SHP77 (cell line): Measurements from ENCODE around the gene TRIP12.
"Not testable (repeated sequence)": the region's sequence is repeated elsewhere in the genome, so short reads cannot be mapped to it uniquely, and the experiment has no call there.

Experiments
- DNase-seq, 2 experiments: peaks; one replicate each; lab custom pipeline; 2025; lab: John Stamatoyannopoulos, UW

The TRIP12 gene

DNA sequence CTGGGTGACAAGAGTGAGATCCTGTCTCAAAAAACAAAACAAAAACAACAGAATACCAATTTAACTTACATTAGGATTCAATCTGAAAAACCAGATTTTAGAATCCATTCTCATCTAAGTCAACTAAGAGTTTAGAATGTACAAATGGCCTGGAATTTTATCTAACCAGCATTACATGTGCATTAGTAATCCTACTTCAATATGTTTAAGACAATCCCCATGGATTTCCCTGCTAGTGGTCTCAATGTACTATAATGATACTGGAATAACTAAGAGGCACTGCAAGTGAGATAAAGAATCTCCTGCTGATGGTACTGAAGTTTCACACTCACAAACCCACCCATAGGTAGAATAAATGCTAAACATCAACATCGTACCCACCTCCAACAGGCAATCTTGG lies 153.6 kb downstream of the TRIP12 start:
- no peak for DNase-seq

DNA sequence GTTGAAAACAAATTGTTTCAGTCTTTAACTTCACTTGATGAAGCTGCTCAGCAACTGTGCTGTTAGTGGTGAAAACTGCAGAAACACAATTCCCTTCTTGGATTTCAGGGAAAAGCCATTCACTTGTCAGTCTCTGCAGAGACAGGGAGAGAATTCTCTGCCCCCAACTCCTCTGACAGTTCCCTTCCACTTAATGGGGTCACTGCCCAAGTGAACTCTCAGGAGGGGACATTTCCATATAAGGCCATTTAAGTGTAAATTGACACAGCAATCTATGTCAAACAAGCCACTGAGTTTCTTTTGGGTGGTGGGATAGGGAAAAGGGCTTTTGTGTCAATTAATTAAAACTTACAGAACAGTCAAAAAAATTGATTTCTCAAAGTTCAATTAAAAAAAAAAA lies 156.1 kb downstream of the TRIP12 start:
- no peak for DNase-seq

DNA sequence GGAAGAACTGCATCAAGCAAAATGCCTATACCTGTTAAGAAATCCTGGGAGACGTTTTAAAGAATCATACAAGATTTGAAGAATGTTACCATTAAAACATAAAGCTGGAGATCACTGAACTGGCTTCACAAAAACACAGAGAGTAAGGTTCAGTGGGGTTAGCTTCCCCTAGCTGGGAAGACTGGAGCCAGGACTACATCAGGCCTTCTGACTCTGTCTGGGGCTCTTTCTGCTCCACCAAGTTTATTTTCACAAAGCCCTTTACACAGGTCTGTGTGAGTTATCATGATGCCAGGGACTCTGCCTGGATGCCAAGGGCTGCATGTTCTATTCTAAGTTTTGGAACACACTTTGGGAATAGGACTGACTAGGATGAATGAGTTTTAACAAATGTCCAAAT lies 160.1 kb downstream of the TRIP12 start:
- no peak for DNase-seq

- not testable (repeated sequence) for DNase-seq
Measured at GRCh38 chr2:229757462-229757861, 164.3 kb downstream of the TRIP12 start.

GRCh38 chr2:229752970-229753729 lies 168.7 kb downstream of the TRIP12 start:
- peak; percentile 42 to 60 for DNase-seq

GRCh38 chr2:229749779-229750178 lies 172.0 kb downstream of the TRIP12 start:
- DNase-seq, result no peak

DNA sequence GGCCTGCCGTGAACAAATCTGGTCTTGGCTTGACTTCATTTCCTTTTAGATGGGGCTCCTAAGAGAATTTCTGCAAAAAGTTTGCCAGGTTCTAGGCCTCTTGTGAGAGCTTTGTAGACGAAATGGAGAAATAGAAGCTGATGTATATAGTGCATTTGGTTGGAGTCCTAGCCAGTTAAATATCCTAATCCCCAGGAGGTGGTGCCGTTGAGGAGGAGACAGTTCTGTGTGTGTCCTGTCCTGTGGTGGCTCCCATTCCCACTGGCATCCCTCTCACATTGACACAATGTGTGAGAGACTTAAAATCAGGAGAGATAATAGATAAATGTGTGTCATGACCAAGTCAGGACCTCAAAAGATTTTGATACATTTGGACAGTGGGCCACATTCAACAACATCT lies 172.9 kb downstream of the TRIP12 start:
- no peak for DNase-seq

GRCh38 chr2:229742691-229743090 lies 179.1 kb downstream of the TRIP12 start:
- DNase-seq, result not testable (repeated sequence)

- no peak for DNase-seq
Measured at GRCh38 chr2:229740279-229740678, 181.5 kb downstream of the TRIP12 start.

DNA sequence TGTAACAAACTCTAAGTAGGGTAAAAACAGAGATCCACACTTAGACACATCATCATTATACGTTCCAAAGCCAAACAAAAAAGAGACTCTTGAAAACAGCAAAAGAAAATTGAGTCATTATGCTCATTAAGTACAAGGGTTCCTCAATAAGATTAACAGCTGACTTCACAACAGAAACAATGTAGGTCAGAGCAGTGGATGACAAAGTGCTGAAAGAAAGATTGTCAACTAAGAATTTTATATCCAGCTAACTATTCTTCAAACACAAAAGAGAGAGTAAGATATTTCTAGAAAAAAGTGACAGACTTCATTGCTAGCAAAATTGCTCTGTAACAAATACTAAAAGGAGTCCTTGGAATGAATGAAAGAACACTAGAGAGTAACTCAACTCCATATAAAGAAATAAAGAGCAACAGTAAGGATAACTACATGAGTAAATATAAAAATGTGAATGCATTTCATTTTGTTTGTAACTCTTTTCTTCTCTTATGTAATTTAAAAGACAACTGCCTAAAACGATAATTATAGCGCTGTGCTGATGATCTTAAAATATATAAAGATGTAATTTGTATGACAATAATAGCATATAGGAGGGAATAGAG lies 183.7 kb downstream of the TRIP12 start:
- DNase-seq, result no peak

DNA sequence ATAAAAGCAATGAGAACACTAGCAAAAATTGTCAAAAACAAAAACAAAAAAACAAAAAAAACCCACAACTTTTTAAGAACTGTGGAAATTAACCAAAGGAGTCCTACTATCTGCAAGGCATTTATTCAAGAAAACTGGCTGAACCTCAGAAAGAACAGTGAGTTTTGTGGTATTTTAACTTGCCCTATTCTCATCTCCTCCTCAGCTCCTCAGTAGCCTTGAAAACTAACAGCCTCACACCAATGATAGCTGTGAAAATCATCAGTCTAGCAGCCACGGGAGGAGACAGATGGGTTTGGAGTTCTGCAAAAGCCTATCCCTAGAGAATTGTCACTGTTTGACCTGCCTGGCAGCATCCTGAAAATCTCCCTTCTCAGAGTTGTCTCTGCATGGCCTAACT lies 187.4 kb downstream of the TRIP12 start:
- DNase-seq, result no peak

GRCh38 chr2:229733611-229734245 lies 188.1 kb downstream of the TRIP12 start:
- DNase-seq, result no peak

DNA sequence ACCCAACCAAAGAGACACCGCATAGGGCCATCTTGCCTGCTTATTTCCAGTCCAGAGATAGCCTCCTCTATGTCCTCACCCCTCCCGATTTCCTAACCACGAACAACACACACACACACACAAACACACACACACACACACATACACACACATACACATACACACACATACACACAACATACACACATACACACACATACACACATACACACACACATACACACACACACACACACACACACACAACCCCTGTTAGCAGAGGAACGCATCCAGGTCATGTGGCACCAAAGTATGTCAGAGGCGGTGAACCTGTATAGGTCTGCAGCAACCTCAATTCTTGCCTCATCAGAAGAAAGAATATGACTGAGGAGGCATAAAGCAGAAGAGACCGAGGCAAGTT lies 188.9 kb downstream of the TRIP12 start:
- no peak for DNase-seq

- no peak for DNase-seq
Measured at GRCh38 chr2:229731916-229732315, 189.9 kb downstream of the TRIP12 start.

GRCh38 chr2:229731363-229731762 lies 190.4 kb downstream of the TRIP12 start:
- DNase-seq, result no peak

GRCh38 chr2:229728370-229728769 lies 193.4 kb downstream of the TRIP12 start:
- no peak for DNase-seq

GRCh38 chr2:229726643-229727042 lies 195.2 kb downstream of the TRIP12 start:
- no peak for DNase-seq

- peak; percentile 79 to 93 for DNase-seq
Measured at GRCh38 chr2:229725716-229726574, 195.9 kb downstream of the TRIP12 start.

DNA sequence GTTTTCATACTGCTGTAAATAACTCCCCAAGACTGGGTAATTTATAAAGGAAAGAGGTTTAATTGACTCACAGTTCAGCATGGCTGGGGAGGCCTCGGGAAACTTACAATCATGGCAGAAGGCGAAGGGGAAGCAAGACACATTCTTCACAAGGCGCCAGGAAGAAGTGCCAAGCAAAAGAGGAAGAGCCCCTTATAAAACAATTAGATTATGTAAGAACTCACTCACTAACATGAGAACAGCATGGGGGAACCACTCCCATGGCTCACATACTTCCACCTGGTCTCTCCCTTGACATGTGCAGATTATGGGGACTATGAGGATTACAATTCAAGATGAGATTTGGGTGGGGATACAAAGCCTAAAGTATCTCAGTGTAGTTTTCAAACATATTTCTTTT lies 198.6 kb downstream of the TRIP12 start:
- DNase-seq, result not testable (repeated sequence)

- DNase-seq, result no peak
Measured at GRCh38 chr2:229719926-229720647, 201.7 kb downstream of the TRIP12 start.

DNA sequence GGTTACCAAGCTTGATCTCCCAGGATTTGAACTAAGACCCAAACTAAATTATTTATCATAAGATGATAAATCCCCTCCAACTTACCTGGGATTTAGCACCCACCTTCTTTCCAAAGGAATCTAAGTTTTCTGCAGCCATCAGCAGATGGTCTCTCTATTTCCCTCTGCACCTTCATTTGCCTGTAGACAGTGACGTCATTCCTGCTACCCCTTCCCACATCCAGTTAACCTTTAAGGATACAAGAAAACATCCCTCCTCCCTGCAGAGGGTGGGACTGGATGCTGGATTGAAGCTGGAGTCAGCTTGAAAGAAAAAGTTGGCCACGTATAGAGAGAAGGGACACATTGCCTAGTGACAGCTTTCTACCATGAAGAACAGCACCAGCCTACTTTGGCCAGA lies 203.8 kb downstream of the TRIP12 start:
- DNase-seq, result no peak
